ENCODE data around the gene DCLK2. TPM values are rescaled to one million over a fixed set of nuclear protein-coding genes. Genes with fewer than 3 reads are reported as not detected.

Gene DCLK2
- total RNA-seq, 1 experiment from 2014 or later: 2.7 TPM

- no peaks in the 10 kb centered on the region for H3K79me2 ChIP-seq (ENCODE audit: insufficient read depth, low read length)
- H3K9me3 ChIP-seq (ENCODE audit: control insufficient read depth in 1 of 2, insufficient read depth in 1 of 2, low read depth in 1 of 2, low read length in 2 of 2): no peaks in the 10 kb centered on the region
- RAD21 ChIA-PET (ENCODE audit: low non-redundant PET in 1 of 2, low total read pairs in 2 of 2, uncharacterized antibody in 2 of 2, unreplicated experiment in 2 of 2): no interaction called here
- POLR2A ChIA-PET: no interaction called here
- TF ChIP-seq YY1 (IDR thresholded peaks at IDR 0.05; ENCODE audit: extremely low read depth, insufficient replicate concordance, low read depth, low read length) (no peak), ZBTB33 (IDR thresholded peaks at IDR 0.05; ENCODE audit: extremely low read depth, insufficient replicate concordance, low read length) (no peak), ELF1 (IDR thresholded peaks at IDR 0.05; ENCODE audit: borderline replicate concordance, low read depth) (no peak), TCF7L2 (IDR thresholded peaks at IDR 0.05; ENCODE audit: borderline replicate concordance, extremely low read depth, insufficient read depth, insufficient read length) (no peak), EGR1 (IDR thresholded peaks at IDR 0.05; ENCODE audit: low read depth) (no peak), CEBPB (IDR thresholded peaks at IDR 0.05; ENCODE audit: low read depth) (no peak)
- BruUV-seq (replicated peaks): no TSS peak
- CTCF ChIA-PET: no interaction called here
- H3K9me2 ChIP-seq (ENCODE audit: insufficient read depth): no peaks in the 10 kb centered on the region
- no peaks in the 10 kb centered on the region for H3K27me3 ChIP-seq (ENCODE audit: insufficient read depth, low read length)
- H3K36me3 ChIP-seq (ENCODE audit: control insufficient read depth in 1 of 2, insufficient read depth in 2 of 2, low read length in 2 of 2): no peaks in the 10 kb centered on the region
- H3K9ac ChIP-seq (ENCODE audit: low read length): no peak overlapping the region
- no peak overlapping the region for H3K27ac ChIP-seq (ENCODE audit: low read depth, low read length)
- H2AFZ ChIP-seq (ENCODE audit: low read depth, low read length, poor library complexity, severe bottlenecking): no peak overlapping the region
- no peaks in the 10 kb centered on the region for H4K20me1 ChIP-seq (ENCODE audit: insufficient read depth)
- intact Hi-C loops (cut with micrococcal nuclease): no loop called here
- no peaks in the 10 kb centered on the region for H3K4me1 ChIP-seq (ENCODE audit: control insufficient read depth in 1 of 2, insufficient read depth in 2 of 2, low read length in 2 of 2)
- H3K4me3 ChIP-seq (replicated peaks in 1 of 2; ENCODE audit: low read depth in 1 of 2, low read length in 2 of 2): no peak overlapping the region
- H3K4me2 ChIP-seq (ENCODE audit: low read length): no peak overlapping the region
- no peak for ATAC-seq
- no peak for DNase-seq (ENCODE audit: low read depth, low spot score)
Observed at GRCh38 chr4:150094676-150095075, 16.4 kb downstream of the DCLK2 start.

GRCh38 chr4:150096625-150097024 is 18.4 kb downstream of the DCLK2 start:
- Histone ChIP-seq H3K9me2 (ENCODE audit: insufficient read depth) (no peaks in the 10 kb centered on the region; the same call in 1 of the 2 replicates), H3K4me3 (replicated peaks in 1 of 2; ENCODE audit: low read depth in 1 of 2, low read length in 2 of 2) (no peak overlapping the region), H3K4me1 (ENCODE audit: control insufficient read depth in 1 of 2, insufficient read depth in 2 of 2, low read length in 2 of 2) (no peaks in the 10 kb centered on the region), H3K79me2 (ENCODE audit: insufficient read depth, low read length) (no peaks in the 10 kb centered on the region), H2AFZ (ENCODE audit: low read depth, low read length, poor library complexity, severe bottlenecking) (no peak overlapping the region), H3K9ac (ENCODE audit: low read length) (no peak overlapping the region), H3K4me2 (ENCODE audit: low read length) (no peak overlapping the region), H3K27ac (ENCODE audit: low read depth, low read length) (no peak overlapping the region), H3K9me3 (ENCODE audit: control insufficient read depth in 1 of 2, insufficient read depth in 1 of 2, low read depth in 1 of 2, low read length in 2 of 2) (no peaks in the 10 kb centered on the region), H3K27me3 (ENCODE audit: insufficient read depth, low read length) (no peaks in the 10 kb centered on the region), H4K20me1 (ENCODE audit: insufficient read depth) (no peaks in the 10 kb centered on the region), H3K36me3 (ENCODE audit: control insufficient read depth in 1 of 2, insufficient read depth in 2 of 2, low read length in 2 of 2) (no peaks in the 10 kb centered on the region)
- RAD21 ChIA-PET (ENCODE audit: low non-redundant PET in 1 of 2, low total read pairs in 2 of 2, uncharacterized antibody in 2 of 2, unreplicated experiment in 2 of 2): no interaction called here
- CTCF ChIA-PET: no interaction called here
- no peak for ATAC-seq
- DNase-seq (ENCODE audit: low read depth, low spot score): no peak
- intact Hi-C loops (cut with micrococcal nuclease): no loop called here
- BruUV-seq (replicated peaks): no TSS peak
- POLR2A ChIA-PET: no interaction called here
- TF ChIP-seq TCF7L2 (IDR thresholded peaks at IDR 0.05; ENCODE audit: borderline replicate concordance, extremely low read depth, insufficient read depth, insufficient read length): no peak
- TF ChIP-seq SIN3A (IDR thresholded peaks at IDR 0.05; ENCODE audit: low read depth): no peak
- TF ChIP-seq FOSL1 (IDR thresholded peaks at IDR 0.05; ENCODE audit: low read depth): no peak
- TF ChIP-seq SP1 (IDR thresholded peaks at IDR 0.05; ENCODE audit: low read depth): no peak
- TF ChIP-seq ATF3 (IDR thresholded peaks at IDR 0.05): no peak
- TF ChIP-seq POLR2AphosphoS5 (IDR thresholded peaks at IDR 0.05; ENCODE audit: low read depth, low read length): no peak
- no peak for TF ChIP-seq JUND (IDR thresholded peaks at IDR 0.05)
- no peak for TF ChIP-seq SRF (IDR thresholded peaks at IDR 0.05; ENCODE audit: low read depth)
- TF ChIP-seq CEBPB (IDR thresholded peaks at IDR 0.05; ENCODE audit: low read depth): no peak
- no peak for TF ChIP-seq YY1 (IDR thresholded peaks at IDR 0.05; ENCODE audit: extremely low read depth, insufficient replicate concordance, low read depth, low read length)
- no peak for TF ChIP-seq EZH2 (IDR thresholded peaks at IDR 0.05)
- TF ChIP-seq CTCF (IDR thresholded peaks at IDR 0.05 in 2 of 3, conservative IDR thresholded peaks at IDR 0.05 in 1 of 3; ENCODE audit: borderline replicate concordance in 1 of 3, insufficient read depth in 1 of 3, low read depth in 2 of 3, low read length in 2 of 3): no peak
- no peak for TF ChIP-seq MAX (IDR thresholded peaks at IDR 0.05)
- TF ChIP-seq RAD21 (IDR thresholded peaks at IDR 0.05; ENCODE audit: low read depth): no peak
- TF ChIP-seq ZFX (IDR thresholded peaks at IDR 0.05): no peak
- no peak for TF ChIP-seq POLR2A (IDR thresholded peaks at IDR 0.05; ENCODE audit: borderline replicate concordance, extremely low read depth, insufficient read depth, insufficient read length)

Measured in HCT116 (cell line).